NCI-H446 (cell line): ENCODE measurements around the gene CXCL6.

Experiments
- DNase-seq, 2 experiments: peaks; one replicate each; lab custom pipeline; 2025; lab: John Stamatoyannopoulos, UW

CXCL6 gene

DNA sequence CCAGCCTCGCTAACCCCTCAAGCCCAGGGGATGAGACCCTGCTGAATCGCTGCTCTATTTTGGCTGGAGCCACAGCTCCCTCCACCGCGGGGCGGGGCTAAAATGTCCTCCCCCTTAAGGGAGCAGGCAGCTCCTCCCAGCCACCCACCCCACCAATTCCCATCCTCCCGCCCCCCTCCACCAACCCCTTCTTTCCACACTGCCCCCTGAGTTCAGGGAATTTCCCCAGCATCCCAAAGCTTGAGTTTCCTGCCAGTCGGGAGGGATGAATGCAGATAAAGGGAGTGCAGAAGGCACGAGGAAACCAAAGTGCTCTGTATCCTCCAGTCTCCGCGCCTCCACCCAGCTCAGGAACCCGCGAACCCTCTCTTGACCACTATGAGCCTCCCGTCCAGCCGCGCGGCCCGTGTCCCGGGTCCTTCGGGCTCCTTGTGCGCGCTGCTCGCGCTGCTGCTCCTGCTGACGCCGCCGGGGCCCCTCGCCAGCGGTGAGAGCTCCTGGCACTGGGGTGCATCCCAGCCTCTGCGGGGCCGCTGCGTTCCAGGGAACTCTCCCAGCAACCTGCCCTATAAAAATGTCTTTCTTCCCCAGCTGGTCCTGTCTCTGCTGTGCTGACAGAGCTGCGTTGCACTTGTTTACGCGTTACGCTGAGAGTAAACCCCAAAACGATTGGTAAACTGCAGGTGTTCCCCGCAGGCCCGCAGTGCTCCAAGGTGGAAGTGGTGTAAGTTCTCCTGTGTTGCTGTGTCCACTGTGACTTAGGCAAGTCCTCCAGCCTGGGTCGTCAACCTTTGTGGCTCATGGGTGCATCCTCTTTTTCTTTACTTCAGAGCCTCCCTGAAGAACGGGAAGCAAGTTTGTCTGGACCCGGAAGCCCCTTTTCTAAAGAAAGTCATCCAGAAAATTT lies at the start of gene CXCL6:
Gene CXCL6, plus strand, starts transcription at position 306 of the 907 bp plus-strand sequence. Its CDS starts 73 bp downstream, at position 379.
- no peak for DNase-seq

DNA sequence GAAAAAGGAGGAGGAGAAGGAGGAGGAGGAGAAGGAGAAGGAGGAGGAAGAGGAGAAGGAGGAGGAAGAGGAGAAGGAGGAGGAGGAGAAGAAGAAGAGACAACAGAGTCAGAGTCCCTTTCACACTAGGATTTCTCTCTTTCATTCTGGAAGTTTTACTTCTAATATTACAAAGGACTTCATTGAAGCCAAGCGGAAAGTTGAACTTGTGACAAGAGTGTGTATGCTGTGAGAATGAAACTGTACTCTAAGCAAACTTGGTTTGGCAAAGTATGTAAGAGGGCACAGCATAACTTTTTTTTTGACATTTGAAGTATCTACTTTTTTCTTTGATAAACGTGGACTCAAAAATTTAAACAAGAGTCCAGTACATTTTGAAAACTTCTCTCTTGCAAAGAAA lies 48.1 kb upstream of the CXCL6 start:
- DNase-seq, result no peak

DNA sequence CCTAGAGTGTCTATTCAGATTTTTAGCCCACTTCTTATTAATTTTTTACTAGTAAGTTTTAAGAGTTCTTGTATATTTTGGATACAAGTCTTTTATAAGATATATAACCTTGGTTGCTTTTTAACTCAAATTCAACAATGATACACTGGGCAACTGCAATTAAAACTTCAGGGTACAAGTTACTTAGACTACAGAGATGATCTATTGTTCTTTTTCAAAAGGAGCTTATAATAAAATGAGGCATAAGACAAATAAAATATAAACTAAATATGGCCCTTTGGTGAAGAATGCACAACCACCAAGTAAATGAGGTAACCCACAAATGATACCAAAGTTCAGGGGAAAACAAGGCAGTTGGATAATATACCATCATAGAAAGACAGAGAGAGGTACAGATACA lies 37.6 kb upstream of the CXCL6 start:
- no peak for DNase-seq

DNA sequence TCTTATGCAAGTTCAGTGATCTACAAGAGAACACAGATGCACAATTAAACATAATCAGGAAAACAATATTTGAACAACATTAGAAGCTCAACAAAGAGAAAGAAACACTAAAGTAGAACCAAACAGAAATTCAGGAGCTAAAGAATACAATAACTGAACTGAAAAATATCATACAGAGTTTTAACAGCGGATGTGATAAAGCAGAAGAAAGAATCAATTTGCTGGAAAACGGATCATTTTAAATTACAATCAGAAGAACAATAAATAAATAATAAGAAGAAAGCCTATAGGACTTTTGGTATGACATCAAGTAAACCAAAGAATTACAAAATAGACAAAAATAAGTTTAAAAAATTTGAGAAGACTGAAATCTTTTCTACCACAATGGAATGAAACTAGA lies 36.3 kb upstream of the CXCL6 start:
- no peak for DNase-seq

DNA sequence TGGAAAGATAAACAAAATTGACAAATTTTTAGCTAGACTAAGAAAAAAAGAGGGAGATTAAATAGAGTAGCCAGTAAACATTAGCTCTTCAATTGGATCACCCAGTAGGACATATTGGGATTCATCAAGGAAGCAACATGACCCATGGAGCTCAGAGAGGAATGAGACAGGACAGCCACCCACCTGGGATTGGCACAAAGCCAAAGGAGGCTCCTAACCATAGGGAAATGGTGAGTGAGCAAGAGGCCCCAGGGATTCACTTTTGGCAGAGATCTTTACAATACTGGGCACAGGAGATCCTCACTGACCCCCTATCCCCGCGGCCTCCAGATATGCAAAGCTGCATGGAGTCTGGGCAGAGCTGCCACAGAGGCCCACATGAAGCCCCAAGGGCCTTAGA lies 34.8 kb upstream of the CXCL6 start:
- DNase-seq, result no peak

DNA sequence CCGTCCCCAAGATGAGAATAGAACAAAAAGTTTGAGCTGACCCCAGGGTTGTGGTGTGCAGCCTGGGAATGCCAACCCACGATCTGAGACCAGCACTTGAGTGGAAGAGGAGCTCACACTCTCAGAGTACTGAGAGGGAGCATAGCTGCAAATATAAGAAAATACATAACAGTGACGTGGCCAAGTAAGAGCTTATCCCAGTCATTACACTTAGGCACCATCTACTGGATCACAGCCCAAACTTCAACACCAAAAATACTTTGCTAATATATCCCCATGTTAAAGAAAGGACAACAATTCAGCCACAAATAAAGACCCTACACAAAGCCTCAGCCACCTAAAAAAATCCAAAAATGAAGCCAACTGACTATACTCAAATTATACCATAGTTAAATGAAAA lies 33.3 kb upstream of the CXCL6 start:
- no peak for DNase-seq

DNA sequence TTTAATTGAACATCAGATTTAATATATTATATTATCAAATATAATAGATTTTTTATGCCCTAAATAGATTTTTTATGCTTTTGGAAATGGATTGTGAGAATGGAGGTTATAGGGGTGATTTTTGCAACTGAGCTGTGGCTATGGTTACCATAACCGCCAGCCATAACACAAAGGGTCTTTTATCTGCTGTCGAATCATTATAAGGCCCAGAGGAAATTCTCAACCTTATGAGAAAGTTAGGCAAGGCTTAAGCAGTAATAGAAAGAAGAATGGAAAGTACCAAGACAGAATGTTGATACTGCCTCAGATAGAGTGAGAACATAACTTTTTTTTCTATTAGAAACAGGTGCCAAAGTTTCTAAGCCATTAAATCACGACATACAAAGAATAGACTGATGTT lies 26.3 kb upstream of the CXCL6 start:
- no peak for DNase-seq

DNA sequence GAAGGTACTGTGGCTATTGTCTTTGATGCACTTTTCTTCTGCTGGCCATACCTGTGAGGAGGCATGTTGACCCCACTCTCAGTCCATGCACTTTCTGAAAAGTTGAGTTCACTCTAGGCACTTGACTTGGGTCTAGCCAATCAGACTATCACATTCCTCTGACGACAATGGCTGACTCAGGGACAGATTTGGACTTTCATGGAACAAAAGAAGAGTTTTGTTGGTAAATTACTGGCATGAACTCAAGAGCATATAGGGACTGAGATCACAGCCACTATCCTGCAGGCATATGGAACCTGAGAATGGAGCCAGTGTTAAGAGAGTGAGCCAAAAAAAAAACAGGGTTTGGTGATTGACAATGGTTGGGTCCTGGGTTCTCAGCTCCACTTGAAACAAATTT lies 24.6 kb upstream of the CXCL6 start:
- DNase-seq, result no peak

DNA sequence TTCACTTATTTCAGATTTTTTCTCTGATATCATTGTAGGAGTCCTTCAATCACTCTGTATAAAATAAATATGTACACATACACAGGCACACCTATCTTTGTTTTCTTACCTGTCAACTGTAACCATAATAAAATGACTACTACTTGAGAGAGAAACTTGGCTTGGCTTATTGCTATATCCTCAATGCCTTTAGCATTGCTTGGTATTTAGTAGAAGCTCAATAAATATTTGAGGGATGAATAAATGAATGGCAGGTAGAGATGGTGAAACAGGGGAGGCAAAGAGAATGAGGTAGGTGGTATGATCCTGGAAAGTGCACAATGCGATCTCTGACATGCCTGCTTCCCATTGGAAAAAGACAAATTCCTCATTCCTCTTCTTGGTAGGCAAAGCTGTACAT lies 21.8 kb upstream of the CXCL6 start:
- no peak for DNase-seq

DNA sequence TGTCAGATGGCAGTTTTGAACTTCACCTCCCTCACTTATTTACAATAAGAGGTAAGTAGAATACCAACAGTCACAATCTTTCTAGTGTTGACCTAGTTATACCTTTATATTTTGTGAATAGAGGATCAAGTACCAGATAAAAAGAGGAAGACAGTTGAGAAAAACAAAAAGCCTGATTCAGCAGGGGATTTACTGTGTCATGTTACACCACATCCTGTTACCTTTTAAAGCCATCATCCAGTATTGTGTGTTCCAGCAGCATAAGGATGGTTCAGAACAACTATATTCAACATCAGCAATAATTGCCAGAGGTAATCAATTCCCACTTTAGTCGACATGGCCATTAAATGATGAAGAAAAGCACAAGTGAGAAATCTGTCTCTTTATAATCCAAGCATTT lies 21.3 kb upstream of the CXCL6 start:
- no peak for DNase-seq

DNA sequence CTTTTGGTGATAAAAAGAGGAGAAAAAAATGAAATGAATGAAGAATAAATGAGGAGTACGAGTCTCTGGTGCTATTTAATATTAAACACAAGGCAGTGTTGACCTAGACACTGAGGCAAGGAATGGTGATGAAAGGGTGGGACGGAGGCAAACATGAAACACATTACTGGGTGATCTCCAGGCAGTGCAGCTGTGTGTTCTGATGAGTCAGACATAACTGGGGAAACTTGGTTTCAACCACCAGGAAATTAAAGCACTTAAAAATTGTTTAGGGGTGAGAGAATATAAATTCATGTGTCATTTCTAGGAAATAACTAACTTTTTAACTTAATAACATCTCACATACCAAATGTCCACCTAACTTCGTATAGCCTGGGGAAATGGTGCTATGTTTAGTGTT lies 19.7 kb upstream of the CXCL6 start:
- no peak for DNase-seq

DNA sequence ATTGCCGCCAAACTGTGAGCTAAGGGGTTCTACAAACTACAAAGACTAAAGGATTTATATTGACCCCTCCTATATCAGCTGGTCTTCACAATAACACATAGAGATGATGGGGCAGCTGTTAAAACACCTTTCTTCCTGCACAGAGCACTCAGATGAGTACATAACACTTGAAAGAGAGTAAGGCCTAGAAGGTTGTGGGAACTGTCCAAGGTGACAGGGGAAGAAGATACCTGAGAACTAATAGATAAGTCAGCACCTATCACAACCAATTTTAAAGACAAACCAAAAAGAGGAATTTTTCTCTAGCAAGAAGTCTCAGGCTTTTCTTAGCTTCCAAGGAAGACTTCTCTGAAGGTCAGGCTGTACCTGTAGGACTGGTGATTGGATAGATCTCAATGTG lies 19.1 kb upstream of the CXCL6 start:
- no peak for DNase-seq

DNA sequence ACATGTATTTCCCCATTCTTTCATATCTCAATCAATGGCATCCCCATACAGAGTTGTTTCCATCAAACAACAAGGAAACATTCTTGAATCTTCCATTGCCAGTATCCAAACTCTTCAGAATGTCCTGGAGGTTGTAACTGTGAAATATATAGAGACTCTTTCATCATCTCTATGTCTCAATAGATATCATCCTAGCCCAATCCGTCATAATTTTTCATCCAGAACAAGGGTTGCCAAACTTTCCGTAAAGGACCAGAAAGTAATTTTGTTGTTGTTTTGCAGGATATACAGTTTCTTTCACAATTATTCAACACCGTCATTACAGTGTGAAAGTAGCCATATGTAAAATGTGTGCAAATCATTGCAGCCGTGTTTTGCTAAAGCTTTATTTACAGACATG lies 15.2 kb upstream of the CXCL6 start:
- DNase-seq, result no peak

DNA sequence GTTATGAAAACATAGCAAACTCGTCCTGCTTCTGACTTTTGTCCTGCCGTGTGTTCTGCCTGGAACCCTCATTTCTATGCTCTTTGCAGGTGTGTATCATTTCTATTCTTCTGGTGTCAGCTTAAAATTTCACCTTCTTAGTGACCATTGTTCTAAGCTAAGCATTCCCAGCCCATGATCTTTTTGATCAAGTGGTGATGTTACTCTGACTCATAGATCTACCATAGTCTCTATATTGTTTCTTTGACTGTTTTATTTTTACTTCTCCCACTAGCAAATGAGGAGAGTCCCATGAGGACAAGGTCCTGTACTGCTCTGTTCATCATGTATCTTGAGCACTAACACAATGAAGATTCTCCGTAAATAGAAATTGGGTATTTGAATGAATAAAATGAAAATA lies 14.1 kb upstream of the CXCL6 start:
- no peak for DNase-seq

DNA sequence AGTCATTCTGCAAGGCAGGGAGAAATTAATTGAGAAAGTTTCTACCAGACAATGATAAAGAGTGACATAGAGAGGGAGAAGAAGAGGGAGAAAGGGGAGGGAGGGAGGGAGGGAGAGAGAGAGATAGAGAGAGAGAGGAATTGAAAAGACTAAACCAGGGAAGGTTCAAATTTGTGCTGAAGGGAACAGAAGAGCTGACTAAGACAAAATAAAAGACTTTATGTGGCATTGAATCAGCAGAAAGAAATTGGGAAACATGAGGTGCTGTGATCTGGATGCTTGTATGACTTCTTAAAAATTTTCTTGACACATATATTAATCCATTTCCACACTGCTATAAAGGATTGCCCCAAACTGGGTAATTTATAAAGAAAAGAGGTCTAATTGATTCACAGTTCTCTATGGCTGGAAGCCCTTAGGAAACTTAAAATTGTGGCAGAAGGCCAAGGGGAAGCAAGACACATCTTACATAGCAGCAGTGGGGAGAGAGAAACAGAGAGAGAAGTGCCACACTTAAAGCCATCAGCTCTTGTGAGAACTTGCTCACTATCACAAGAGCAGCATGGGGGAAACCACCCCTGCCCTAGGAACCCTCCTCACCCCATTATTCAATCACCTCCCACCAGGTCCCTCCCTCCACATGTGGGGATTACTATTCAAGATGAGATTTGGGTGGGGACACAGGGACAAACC lies 13.5 kb upstream of the CXCL6 start:
- no peak for DNase-seq

DNA sequence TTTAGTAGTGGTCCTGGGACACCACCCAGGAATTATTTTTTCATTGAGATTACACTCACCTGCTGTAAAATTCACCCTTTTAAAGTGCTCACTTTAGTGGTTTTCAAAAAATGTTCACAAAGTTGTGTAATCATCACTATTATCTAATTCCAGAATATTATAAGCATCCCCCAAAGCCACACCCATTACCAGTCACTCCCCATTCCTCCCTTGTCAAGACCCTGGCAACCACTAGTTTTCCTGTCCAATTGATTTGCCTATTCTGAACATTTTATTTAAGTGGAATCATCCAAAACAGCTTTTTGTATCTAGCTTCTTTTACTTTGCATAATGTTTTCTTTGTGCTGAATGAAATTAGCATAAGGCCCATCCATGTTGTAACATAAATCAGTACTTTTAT lies 12.7 kb upstream of the CXCL6 start:
- DNase-seq, result no peak

DNA sequence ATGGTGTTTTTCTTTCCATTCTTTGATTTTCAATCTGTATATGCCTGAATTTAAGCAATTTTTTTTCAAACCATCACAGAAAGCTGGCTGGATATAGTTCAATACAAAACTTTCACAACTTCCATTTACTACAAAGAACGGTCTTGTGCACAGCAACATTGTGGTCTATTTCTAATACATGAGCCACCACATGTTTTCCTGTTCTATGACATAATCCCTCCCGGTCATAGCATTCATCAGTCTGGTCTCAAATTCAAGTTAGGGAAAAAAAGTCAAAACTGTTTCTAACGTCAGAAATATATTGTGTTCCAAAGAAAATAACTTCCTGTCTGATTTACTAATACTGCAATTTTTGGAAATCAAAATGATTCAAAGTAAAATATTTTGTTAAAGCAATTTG lies 7.5 kb upstream of the CXCL6 start:
- DNase-seq, result no peak

DNA sequence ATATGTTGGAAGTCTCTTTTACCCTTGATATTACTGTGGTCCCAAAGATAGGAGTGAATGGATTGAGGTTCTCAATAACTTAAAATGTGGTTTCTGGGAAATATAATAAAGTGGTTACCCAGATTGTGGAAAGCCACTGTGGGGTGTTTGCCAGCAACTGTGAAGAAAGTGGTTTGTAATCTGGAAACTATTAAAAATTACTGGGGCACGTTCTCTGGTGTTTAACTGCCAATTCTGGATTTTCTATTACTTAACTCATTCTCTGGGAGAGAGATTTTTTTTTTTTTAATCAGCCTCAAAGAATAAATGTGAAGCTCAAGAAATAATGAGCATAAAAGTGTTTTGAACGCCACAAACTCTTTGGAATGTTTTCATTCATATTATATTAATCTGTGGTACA lies 4.9 kb upstream of the CXCL6 start:
- DNase-seq, result no peak

DNA sequence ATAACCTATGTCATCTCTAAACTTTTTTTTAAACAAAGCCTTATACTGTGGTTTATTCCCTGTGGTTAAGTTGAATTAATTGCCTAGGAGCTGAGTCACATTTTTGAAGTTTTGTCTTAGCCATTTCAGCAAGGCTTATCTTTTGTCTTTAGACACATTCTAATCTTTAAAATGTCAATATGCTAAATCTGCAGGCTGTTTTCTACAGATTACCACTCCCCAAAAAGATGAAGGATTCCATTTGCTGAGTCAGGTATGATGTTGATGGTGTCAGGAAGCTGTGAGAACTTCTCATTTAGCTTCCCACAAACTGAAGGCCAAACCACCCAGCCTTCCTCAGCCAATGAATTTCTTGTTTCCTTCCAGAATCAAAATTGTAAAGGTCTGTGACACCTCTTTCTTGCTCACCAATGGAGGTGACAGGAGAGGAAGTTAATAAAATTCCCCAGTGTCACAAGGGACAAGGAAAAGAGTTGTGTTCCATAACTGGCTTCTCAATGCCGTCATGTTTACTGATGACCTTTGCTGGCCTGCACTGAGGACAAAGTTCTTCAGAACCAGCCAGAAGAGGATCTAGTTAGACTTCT lies 3.7 kb upstream of the CXCL6 start:
- no peak for DNase-seq

DNA sequence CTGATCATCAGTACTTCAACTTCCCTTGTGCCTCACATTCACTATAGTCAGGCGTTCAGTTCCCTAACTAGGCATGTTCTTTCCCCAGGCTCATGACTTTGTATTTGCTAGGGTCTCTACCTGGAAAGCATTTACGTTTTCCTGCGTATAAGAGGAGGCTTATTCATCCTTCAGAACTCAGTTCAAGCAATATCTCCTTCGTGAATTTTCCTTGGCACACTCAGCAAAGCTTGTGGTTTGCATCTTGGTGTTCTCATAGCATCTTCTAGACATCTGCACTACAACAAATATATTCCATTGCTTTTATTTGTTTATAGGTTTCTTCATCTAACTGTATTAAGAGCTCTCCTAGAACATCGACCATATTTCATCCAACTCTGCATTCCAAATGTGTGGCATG lies 2.6 kb downstream of the CXCL6 start:
- no peak for DNase-seq

DNA sequence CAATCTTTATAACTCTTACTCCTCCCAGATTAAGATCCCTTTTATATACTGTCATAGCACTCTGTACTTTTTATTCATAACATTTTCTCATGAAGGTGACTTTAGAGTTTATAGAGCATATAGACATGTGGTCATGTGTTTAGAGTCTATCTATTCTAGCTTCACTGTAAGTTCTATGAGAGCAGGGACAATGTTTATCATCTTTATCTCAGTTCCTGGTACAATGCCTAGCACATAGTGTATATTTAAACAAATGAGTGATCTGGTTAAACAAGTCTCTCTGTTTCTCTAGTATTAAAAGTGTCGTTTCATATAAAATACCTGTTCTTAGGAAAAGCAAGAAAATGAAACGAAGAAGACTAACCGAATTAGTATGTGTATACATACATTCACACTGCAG lies 3.2 kb downstream of the CXCL6 start:
- no peak for DNase-seq

DNA sequence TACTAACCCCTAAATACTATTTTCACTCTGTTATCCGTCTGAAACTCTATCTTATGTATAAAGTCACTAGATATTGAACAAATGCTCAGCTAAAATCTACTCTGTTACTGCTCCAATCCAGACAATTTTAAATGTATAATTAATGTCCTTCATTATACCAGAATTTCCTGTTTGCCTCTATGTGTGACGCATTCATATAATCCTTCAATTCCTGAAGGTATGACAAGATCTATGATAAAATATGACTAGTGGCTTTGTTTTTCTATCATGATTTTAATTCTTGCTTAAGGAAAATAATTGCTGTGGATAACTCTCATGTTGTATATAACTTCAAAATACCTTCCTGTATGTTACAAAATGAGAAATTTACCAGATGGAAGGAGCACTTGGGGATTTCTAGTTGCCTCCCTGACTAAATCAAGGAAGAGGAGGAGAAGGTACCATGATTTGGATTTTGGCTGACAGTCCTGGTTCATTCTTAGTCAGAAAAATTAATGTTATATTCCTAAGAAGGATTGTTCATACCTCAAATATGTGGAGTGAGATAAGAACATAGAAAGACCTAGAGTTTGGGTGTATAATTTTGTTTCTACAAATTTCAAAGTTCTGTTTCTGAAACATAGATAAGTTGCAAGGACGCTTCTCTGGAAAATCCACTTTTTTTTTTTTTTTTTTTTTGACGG lies 4.9 kb downstream of the CXCL6 start:
- no peak for DNase-seq

DNA sequence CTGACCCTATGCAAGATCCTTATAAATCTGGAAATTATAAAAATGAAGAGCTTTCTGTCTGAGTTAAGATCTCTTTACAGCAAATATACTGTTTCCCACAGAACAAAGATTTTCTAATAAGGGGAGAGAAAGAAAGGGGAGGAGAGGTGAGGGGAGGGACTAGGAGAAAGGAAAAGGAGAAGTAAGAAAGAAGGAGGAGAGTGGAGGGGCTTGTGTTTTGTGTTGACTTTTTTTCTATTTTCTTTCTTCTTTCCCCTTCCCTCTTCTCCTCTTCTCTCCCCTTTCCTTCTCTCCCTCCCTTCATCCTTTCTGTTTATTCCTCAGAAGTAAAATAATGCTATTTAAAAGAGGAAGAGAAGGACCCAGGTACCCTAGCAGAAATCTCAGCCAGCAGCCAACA lies 6.2 kb downstream of the CXCL6 start:
- no peak for DNase-seq
